Panc1 (cell line): Measurements from ENCODE around the gene DPEP3. TPM values are rescaled to one million over a fixed set of nuclear protein-coding genes. Genes with fewer than 3 reads are reported as not detected.

Experiments
- ATAC-seq: fragments of 200-7000 bp; cut with Tn5 transposase; 2 replicates; pipeline ENCODE4 v1.9.1; 2020; ENCODE audit warnings: mild to moderate bottlenecking, moderate library complexity
- BruUV-seq: library from RNA; stranded (reverse); fragments of 400-500 nt; replicated peaks from 2 replicates; lab custom pipeline; 2021; lab: Mats Ljungman, UMichigan
- CTCF ChIA-PET: fragments of 300-600 bp; sonication (Branson Sonifier 250); formaldehyde crosslinking; loops from one replicate; lab custom pipeline; 2022; ENCODE audit warnings: antibody characterized with exemption; lab: Charles Lee
- POLR2A ChIA-PET: fragments of 300-600 bp; sonication (Branson Sonifier 250); formaldehyde crosslinking; loops from one replicate; lab custom pipeline; 2022; ENCODE audit warnings: antibody characterized with exemption; lab: Charles Lee
- DNase-seq: peaks from one replicate; pipeline ENCODE4 v3.0.0-alpha.2; 2010; ENCODE audit warnings: low read depth, low spot score
- H3K27ac ChIP-seq: 2 replicates; pipeline ENCODE4 v1.5.1; 2011; ENCODE audit warnings: mild to moderate bottlenecking, low read length, inconsistent platforms
- H3K27me3 ChIP-seq: fragments of 200-500 bp; sonication (Bioruptor generic); 2 replicates; pipeline ENCODE4 v1.6.0; 2014; ENCODE audit warnings: low read length, inconsistent platforms; ENCODE audit not compliant: control insufficient read depth, insufficient read depth
- H3K36me3 ChIP-seq: fragments of 200-500 bp; sonication (Bioruptor generic); 2 replicates; pipeline ENCODE4 v1.5.1; 2014; ENCODE audit warnings: inconsistent platforms, mild to moderate bottlenecking, low read length, moderate library complexity; ENCODE audit not compliant: control insufficient read depth, insufficient read depth
- H3K4me1 ChIP-seq: 2 replicates; pipeline ENCODE4 v1.5.1; 2011; ENCODE audit warnings: inconsistent platforms, mild to moderate bottlenecking, low read length, moderate library complexity; ENCODE audit not compliant: control insufficient read depth, insufficient read depth
- H3K4me3 ChIP-seq, 2 experiments: 2 replicates each; pipeline ENCODE4 v1.5.1; 2011 to 2012; ENCODE audit warnings: low read depth in 2 of 2, low read length in 2 of 2, mild to moderate bottlenecking in 2 of 2, inconsistent platforms in 1 of 2, moderate library complexity in 1 of 2
- H3K9me3 ChIP-seq: fragments of 200-500 bp; sonication (Bioruptor generic); 2 replicates; pipeline ENCODE4 v1.5.1; 2014; ENCODE audit warnings: low read depth, mild to moderate bottlenecking, inconsistent platforms, low read length, moderate library complexity; ENCODE audit not compliant: control insufficient read depth, insufficient read depth
- POLR2AphosphoS5 ChIP-seq: IDR thresholded peaks from 2 replicates; pipeline ENCODE4 v1.6.1; 2012; ENCODE audit warnings: mild to moderate bottlenecking, low read depth, low read length, moderate library complexity
- SIN3A ChIP-seq: IDR thresholded peaks from 2 replicates; pipeline ENCODE4 v1.6.1; 2012; ENCODE audit warnings: low read depth, mild to moderate bottlenecking, low read length, moderate library complexity, borderline replicate concordance; ENCODE audit not compliant: insufficient read depth
- TCF7L2 ChIP-seq: IDR thresholded peaks from 2 replicates; pipeline ENCODE4 v1.6.1; 2011; ENCODE audit warnings: mild to moderate bottlenecking, low read depth, low read length, inconsistent platforms
- in situ Hi-C: cut with HindIII; loops from 2 replicates; pipeline ENCODE4 v1.10.0; 2016; ENCODE audit warnings: low sequenced_read_pairs, low pct_unique_long_range_greater_than_20kb
- intact Hi-C: fragments of 100-400 bp; cut with micrococcal nuclease; formaldehyde crosslinking; loops from one replicate; pipeline ENCODE4 v1.10.0; 2022; ENCODE audit not compliant: unreplicated experiment
- total RNA-seq: library from RNA; stranded (reverse); gene quantifications from one replicate; pipeline ENCODE4 v1.2.1, GENCODE V29; 2021; ENCODE audit not compliant: unreplicated experiment
- TF ChIP-seq, protein P1 (sequence below): fragments of 450-650 bp; IDR thresholded peaks from 2 replicates; pipeline ENCODE4 v1.5.1; 2017; ENCODE audit warnings: mild to moderate bottlenecking
- TF ChIP-seq, protein P2 (sequence below), 2 experiments: IDR thresholded peaks; 2 replicates each; pipeline ENCODE4 v1.6.1; 2011 to 2012; ENCODE audit warnings: low read depth in 2 of 2, control low read depth in 1 of 2, low read length in 1 of 2, mild to moderate bottlenecking in 1 of 2, moderate library complexity in 1 of 2; ENCODE audit not compliant: insufficient read depth in 1 of 2

The DPEP3 gene
- total RNA-seq, 1 experiment from 2014 or later = not detected

DNA sequence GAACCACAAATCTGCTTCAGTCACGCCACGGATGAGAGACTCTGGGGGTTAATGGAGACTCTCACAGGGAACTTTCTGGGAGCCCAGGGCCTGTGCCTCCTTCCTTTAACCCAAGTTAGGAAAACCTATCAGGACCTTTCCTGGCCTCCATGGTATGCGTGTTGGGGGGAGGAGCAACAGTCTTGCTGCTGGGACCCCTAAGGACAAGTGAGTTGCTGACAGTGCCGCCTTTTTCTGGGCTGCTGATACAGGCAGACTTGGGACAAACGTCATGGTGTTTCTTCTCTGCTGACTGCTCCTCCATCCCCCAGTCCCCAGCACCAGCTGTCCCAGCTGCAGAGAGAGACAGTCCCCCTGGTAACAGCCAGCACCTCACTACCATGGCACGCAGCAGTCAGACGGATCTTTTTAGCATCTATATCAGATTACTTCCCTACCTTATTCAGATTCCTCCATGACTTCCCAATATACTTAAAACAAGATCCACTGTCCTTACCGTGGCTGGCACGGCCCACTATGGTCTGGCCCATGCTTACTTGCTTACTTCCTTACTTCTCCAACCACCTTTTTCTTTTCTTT lies 28.9 kb upstream of the DPEP3 start:
- no peak for TF ChIP-seq TCF7L2
- TF ChIP-seq POLR2AphosphoS5 = no peak
- TF ChIP-seq, protein P1, sequence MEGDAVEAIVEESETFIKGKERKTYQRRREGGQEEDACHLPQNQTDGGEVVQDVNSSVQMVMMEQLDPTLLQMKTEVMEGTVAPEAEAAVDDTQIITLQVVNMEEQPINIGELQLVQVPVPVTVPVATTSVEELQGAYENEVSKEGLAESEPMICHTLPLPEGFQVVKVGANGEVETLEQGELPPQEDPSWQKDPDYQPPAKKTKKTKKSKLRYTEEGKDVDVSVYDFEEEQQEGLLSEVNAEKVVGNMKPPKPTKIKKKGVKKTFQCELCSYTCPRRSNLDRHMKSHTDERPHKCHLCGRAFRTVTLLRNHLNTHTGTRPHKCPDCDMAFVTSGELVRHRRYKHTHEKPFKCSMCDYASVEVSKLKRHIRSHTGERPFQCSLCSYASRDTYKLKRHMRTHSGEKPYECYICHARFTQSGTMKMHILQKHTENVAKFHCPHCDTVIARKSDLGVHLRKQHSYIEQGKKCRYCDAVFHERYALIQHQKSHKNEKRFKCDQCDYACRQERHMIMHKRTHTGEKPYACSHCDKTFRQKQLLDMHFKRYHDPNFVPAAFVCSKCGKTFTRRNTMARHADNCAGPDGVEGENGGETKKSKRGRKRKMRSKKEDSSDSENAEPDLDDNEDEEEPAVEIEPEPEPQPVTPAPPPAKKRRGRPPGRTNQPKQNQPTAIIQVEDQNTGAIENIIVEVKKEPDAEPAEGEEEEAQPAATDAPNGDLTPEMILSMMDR = no peak
- TF ChIP-seq, protein P2, sequence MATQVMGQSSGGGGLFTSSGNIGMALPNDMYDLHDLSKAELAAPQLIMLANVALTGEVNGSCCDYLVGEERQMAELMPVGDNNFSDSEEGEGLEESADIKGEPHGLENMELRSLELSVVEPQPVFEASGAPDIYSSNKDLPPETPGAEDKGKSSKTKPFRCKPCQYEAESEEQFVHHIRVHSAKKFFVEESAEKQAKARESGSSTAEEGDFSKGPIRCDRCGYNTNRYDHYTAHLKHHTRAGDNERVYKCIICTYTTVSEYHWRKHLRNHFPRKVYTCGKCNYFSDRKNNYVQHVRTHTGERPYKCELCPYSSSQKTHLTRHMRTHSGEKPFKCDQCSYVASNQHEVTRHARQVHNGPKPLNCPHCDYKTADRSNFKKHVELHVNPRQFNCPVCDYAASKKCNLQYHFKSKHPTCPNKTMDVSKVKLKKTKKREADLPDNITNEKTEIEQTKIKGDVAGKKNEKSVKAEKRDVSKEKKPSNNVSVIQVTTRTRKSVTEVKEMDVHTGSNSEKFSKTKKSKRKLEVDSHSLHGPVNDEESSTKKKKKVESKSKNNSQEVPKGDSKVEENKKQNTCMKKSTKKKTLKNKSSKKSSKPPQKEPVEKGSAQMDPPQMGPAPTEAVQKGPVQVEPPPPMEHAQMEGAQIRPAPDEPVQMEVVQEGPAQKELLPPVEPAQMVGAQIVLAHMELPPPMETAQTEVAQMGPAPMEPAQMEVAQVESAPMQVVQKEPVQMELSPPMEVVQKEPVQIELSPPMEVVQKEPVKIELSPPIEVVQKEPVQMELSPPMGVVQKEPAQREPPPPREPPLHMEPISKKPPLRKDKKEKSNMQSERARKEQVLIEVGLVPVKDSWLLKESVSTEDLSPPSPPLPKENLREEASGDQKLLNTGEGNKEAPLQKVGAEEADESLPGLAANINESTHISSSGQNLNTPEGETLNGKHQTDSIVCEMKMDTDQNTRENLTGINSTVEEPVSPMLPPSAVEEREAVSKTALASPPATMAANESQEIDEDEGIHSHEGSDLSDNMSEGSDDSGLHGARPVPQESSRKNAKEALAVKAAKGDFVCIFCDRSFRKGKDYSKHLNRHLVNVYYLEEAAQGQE (IDR thresholded peaks at IDR 0.05; ENCODE audit: insufficient read depth in 1 of 2, low read depth in 2 of 2, low read length in 1 of 2) = no peak
- no peak for TF ChIP-seq SIN3A
- H3K4me1 ChIP-seq = no peaks in the 10 kb centered on the region
- intact Hi-C loops (no loop called here), in situ Hi-C loops (no loop called here)
- H3K9me3 ChIP-seq = no peaks in the 10 kb centered on the region
- H3K36me3 ChIP-seq = no peaks in the 10 kb centered on the region
- CTCF ChIA-PET = interaction anchor here (0.7 to 0.8 kb wide), 2 partner anchors 166 to 466 kb away, joined by 3 to 5 read pairs; no protein-coding TSS in a partner anchor
- POLR2A ChIA-PET = no interaction called here
- no peak overlapping the region for H3K4me3 ChIP-seq
- BruUV-seq = no TSS peak
- no peak for ATAC-seq
- H3K27ac ChIP-seq = no peak overlapping the region
- DNase-seq = no peak
- H3K27me3 ChIP-seq = no peaks in the 10 kb centered on the region

DNA sequence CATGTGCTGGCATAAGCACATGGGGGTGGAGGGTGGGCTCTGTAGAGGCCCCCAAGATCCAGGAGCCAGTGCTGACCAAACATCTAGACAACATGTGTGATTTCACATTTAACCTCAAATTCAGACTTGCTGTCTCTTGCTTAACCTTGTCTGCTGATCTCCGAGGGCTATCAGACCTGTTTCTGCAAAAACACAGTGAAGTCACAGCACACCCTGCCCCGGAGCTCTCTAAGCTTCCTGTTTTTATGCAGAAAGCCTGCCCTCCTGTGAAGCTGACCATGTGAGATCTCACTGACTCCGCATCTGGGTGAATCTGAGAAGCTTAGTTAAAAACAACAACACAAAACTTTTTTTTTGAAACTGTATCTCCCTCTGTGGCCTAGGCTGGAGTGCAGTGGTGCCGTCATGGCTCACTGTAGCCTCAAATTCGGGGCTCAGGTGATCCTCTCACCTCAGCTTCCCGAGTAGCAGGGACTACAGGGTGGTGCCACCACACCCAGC lies 25.5 kb upstream of the DPEP3 start:
- intact Hi-C loops = no loop called here
- Histone ChIP-seq H3K27ac (no peak overlapping the region), H3K4me1 (no peaks in the 10 kb centered on the region), H3K9me3 (no peaks in the 10 kb centered on the region), H3K4me3 (no peak overlapping the region), H3K36me3 (no peaks in the 10 kb centered on the region), H3K27me3 (no peaks in the 10 kb centered on the region)
- BruUV-seq = no TSS peak
- in situ Hi-C loops = no loop called here
- DNase-seq (no peak), ATAC-seq (no peak)
- ChIA-PET CTCF (no interaction called here), POLR2A (interaction anchor here (0.6 kb wide), 1 partner anchor 1118 kb away, joined by 7 read pairs; no protein-coding TSS in a partner anchor)
- TF ChIP-seq SIN3A = no peak
- TF ChIP-seq, protein P1 = no peak
- no peak for TF ChIP-seq POLR2AphosphoS5
- TF ChIP-seq, protein P2 (IDR thresholded peaks at IDR 0.05; ENCODE audit: insufficient read depth in 1 of 2, low read depth in 2 of 2, low read length in 1 of 2) = no peak
- TF ChIP-seq TCF7L2 = no peak
